Fibroblast of skin of abdomen (primary cell): ENCODE results near the gene LTBP1.

Experiments used
- DNase-seq: peaks from one replicate; pipeline ENCODE4 v3.0.0-alpha.2; 2013

Gene LTBP1

GRCh38 chr2:33014268-33014667 lies 67.5 kb downstream of the LTBP1 start:
- no peak for DNase-seq

- DNase-seq, result peak; percentile 60
Observed at GRCh38 chr2:33015421-33016142, 68.8 kb downstream of the LTBP1 start.

- DNase-seq, result peak; percentile 47
Observed at GRCh38 chr2:33018271-33018670, 71.5 kb downstream of the LTBP1 start.

- DNase-seq, result no peak
Observed at GRCh38 chr2:33019796-33020195, 73.0 kb downstream of the LTBP1 start.

GRCh38 chr2:33020883-33021282 lies 74.1 kb downstream of the LTBP1 start:
- no peak for DNase-seq

GRCh38 chr2:33021542-33022227 lies 74.9 kb downstream of the LTBP1 start:
- DNase-seq, result peak; percentile 79

GRCh38 chr2:33022395-33022985 lies 75.7 kb downstream of the LTBP1 start:
- DNase-seq, result no peak

GRCh38 chr2:33022989-33023727 lies 76.4 kb downstream of the LTBP1 start:
- DNase-seq, result peak; percentile 90

- peak; percentile 28 for DNase-seq
Observed at GRCh38 chr2:33023728-33024500, 77.2 kb downstream of the LTBP1 start.

- DNase-seq, result no peak
Observed at GRCh38 chr2:33024758-33025157, 78.0 kb downstream of the LTBP1 start.

- DNase-seq, result no peak
Observed at GRCh38 chr2:33029459-33029858, 82.7 kb downstream of the LTBP1 start.

GRCh38 chr2:33029926-33030325 lies 83.2 kb downstream of the LTBP1 start:
- no peak for DNase-seq

- DNase-seq, result no peak
Observed at GRCh38 chr2:33030326-33030725, 83.6 kb downstream of the LTBP1 start.

- DNase-seq, result no peak
Observed at GRCh38 chr2:33032245-33032644, 85.5 kb downstream of the LTBP1 start.

- DNase-seq, result peak; percentile 69
Observed at GRCh38 chr2:33033606-33034081, 86.9 kb downstream of the LTBP1 start.

GRCh38 chr2:33034784-33035183 lies 88.0 kb downstream of the LTBP1 start:
- peak; percentile 62 for DNase-seq

- DNase-seq, result no peak
Observed at GRCh38 chr2:33038230-33038629, 91.5 kb downstream of the LTBP1 start.

GRCh38 chr2:33038799-33039198 lies 92.0 kb downstream of the LTBP1 start:
- DNase-seq, result no peak

- DNase-seq, result no peak
Observed at GRCh38 chr2:33040541-33040940, 93.8 kb downstream of the LTBP1 start.

GRCh38 chr2:33042265-33042664 lies 95.5 kb downstream of the LTBP1 start:
- no peak for DNase-seq

GRCh38 chr2:33042819-33043218 lies 96.1 kb downstream of the LTBP1 start:
- no peak for DNase-seq

GRCh38 chr2:33047939-33048338 lies 101.2 kb downstream of the LTBP1 start:
- no peak for DNase-seq
